ENCODE data around the gene EOLA1.
"Not testable (repeated sequence)": the region's sequence is repeated elsewhere in the genome, so short reads cannot be mapped to it uniquely, and the experiment has no call there.

DNA sequence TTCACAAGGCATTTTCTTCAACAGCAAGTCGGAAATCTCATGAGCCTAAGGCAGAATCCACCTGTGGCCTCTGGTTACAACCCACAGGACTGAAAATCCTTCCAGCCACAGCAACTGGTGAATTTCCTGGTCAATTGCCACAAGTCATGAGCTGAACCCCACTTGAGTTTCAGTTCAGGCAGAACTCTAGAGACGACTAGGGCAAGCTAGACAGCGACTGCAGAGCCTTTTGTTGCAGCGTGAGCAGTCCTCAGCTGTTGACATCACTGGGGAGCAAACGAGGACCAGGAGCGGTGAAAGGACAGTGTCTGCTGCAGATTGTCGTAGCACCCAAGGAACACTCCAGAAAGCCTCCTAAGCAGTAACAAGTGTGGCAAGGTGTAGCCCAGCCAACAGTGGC is 55.1 kb downstream of the EOLA1 start:
- TF ChIP-seq RAD21 (IDR thresholded peaks at IDR 0.05; ENCODE audit: low read length); MAFK (IDR thresholded peaks at IDR 0.05; ENCODE audit: low read depth, low read length); POLR2A (IDR thresholded peaks at IDR 0.05; ENCODE audit: low read depth, low read length); CEBPB (IDR thresholded peaks at IDR 0.05; ENCODE audit: low read depth, low read length); CTCF (conservative IDR thresholded peaks at IDR 0.05; ENCODE audit: low read depth, low read length); RCOR1 (IDR thresholded peaks at IDR 0.05; ENCODE audit: insufficient replicate concordance, low read length); MXI1 (IDR thresholded peaks at IDR 0.05; ENCODE audit: borderline replicate concordance, low read depth, low read length): not testable (repeated sequence)
- TF ChIP-seq, protein P1, sequence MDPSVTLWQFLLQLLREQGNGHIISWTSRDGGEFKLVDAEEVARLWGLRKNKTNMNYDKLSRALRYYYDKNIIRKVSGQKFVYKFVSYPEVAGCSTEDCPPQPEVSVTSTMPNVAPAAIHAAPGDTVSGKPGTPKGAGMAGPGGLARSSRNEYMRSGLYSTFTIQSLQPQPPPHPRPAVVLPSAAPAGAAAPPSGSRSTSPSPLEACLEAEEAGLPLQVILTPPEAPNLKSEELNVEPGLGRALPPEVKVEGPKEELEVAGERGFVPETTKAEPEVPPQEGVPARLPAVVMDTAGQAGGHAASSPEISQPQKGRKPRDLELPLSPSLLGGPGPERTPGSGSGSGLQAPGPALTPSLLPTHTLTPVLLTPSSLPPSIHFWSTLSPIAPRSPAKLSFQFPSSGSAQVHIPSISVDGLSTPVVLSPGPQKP (IDR thresholded peaks at IDR 0.05; ENCODE audit: borderline replicate concordance, low read depth, low read length) = not testable (repeated sequence)
